Measurements from ENCODE around the gene PRKAG1.

- TF ChIP-seq CTCF (conservative IDR thresholded peaks at IDR 0.05; ENCODE audit: low read length) (no peak), EZH2phosphoT487 (IDR thresholded peaks at IDR 0.05; ENCODE audit: borderline replicate concordance) (no peak)
These were observed 35.5 kb upstream of the PRKAG1 start for GRCh38 chr12:49054096-49054495.

Measured in Loucy (cell line).